K562 (cell line): ENCODE results near the gene SH3BGRL3. TPM values are rescaled to one million over a fixed set of nuclear protein-coding genes. Genes with fewer than 3 reads are reported as not detected.
A peak's percentile ranks its signal among the peaks of the same experiment; 100 is the strongest.

Experiments
- BDP1 ChIP-seq: IDR thresholded peaks from 3 replicates; pipeline ENCODE4 v1.6.1; 2011; ENCODE audit not compliant: insufficient read length, insufficient read depth
- CBFB ChIP-seq: sonication (generic); formaldehyde crosslinking; IDR thresholded peaks from 2 replicates; pipeline ENCODE4 v1.4.0; 2020; ENCODE audit warnings: mild to moderate bottlenecking, missing genetic modification reagents
- DNMT1 ChIP-seq: fragments of 450-650 bp; IDR thresholded peaks from 2 replicates; pipeline ENCODE4 v1.6.1; 2016; ENCODE audit warnings: antibody characterized with exemption, mild to moderate bottlenecking
- EZH2 ChIP-seq: IDR thresholded peaks from 2 replicates; pipeline ENCODE4 v1.6.1; 2012; ENCODE audit warnings: low read depth, mild to moderate bottlenecking, inconsistent platforms, low read length, borderline replicate concordance
- KLF13 ChIP-seq: fragments of 450-650 bp; IDR thresholded peaks from 2 replicates; pipeline ENCODE4 v1.6.1; 2016; ENCODE audit warnings: missing genetic modification characterization, low read depth, mild to moderate bottlenecking, missing compliant biosample characterization, moderate library complexity, borderline replicate concordance
- PHB ChIP-seq: fragments of 250-450 bp; sonication (Bioruptor Pico); IDR thresholded peaks from 2 replicates; pipeline ENCODE4 v1.5.0; 2021
- PYGO2 ChIP-seq: fragments of 450-650 bp; IDR thresholded peaks from 2 replicates; pipeline ENCODE4 v1.6.1; 2016; ENCODE audit warnings: mild to moderate bottlenecking, missing genetic modification characterization, moderate library complexity, missing compliant biosample characterization
- SAFB2 ChIP-seq: fragments of 200-400 bp; formaldehyde crosslinking; IDR thresholded peaks from 2 replicates; pipeline ENCODE4 v1.6.1; 2018; ENCODE audit warnings: borderline replicate concordance, low read length, low read depth, moderate library complexity; ENCODE audit not compliant: severe bottlenecking
- SETDB1 ChIP-seq: IDR thresholded peaks from one replicate; pipeline ENCODE4 v1.6.1; 2012; ENCODE audit warnings: low read length, control low read depth, inconsistent platforms
- ZBTB43 ChIP-seq: sonication (generic); formaldehyde crosslinking; IDR thresholded peaks from 2 replicates; pipeline ENCODE4 v1.8.0; 2023; ENCODE audit warnings: mild to moderate bottlenecking, missing genetic modification reagents
- ZBTB8A ChIP-seq: fragments of 450-650 bp; IDR thresholded peaks from 2 replicates; pipeline ENCODE4 v1.6.1; 2018; ENCODE audit warnings: mild to moderate bottlenecking, moderate library complexity; ENCODE audit not compliant: partially characterized antibody
- ZFP91 ChIP-seq: sonication (generic); formaldehyde crosslinking; IDR thresholded peaks from 2 replicates; pipeline ENCODE4 v1.8.0; 2022; ENCODE audit warnings: mild to moderate bottlenecking, missing genetic modification reagents
- ZNF263 ChIP-seq: sonication (generic); formaldehyde crosslinking; IDR thresholded peaks from 2 replicates; pipeline ENCODE4 v1.8.0; 2022; ENCODE audit warnings: mild to moderate bottlenecking, missing genetic modification reagents, borderline replicate concordance
- ZNF311 ChIP-seq: fragments of 250-450 bp; sonication (Bioruptor Pico); IDR thresholded peaks from 2 replicates; pipeline ENCODE4 v1.4.0; 2020; ENCODE audit warnings: mild to moderate bottlenecking, moderate library complexity
- ZNF592 ChIP-seq: fragments of 450-650 bp; IDR thresholded peaks from 2 replicates; pipeline ENCODE4 v1.6.1; 2017; ENCODE audit warnings: antibody characterized with exemption, mild to moderate bottlenecking
- ZNF780A ChIP-seq: fragments of 250-450 bp; sonication (Bioruptor Pico); IDR thresholded peaks from 2 replicates; pipeline ENCODE4 v1.5.0; 2021; ENCODE audit warnings: mild to moderate bottlenecking
- ZSCAN32 ChIP-seq: fragments of 450-650 bp; formaldehyde crosslinking; IDR thresholded peaks from 2 replicates; pipeline ENCODE4 v1.4.0; 2020; ENCODE audit warnings: mild to moderate bottlenecking, moderate library complexity
- polyA plus RNA-seq, 8 experiments: library from polyadenylated mRNA; depleted of rRNA in 4 of 8; stranded (reverse) in 5 of 8; unstranded in 3 of 8; fragments of >200 nt; fragmentation: Nextera tagmentation in 2 of 8; fragmentation: Illumina TruSeq in 1 of 8; extraction: Ambion mirVana in 2 of 8; extraction: Trizol in 1 of 8; gene quantifications; 2 replicates each; pipeline versions ENCODE4 v1.2.1 to v1.2.3, GENCODE V29; 2011 to 2014; ENCODE audit warnings: inconsistent platforms in 1 of 8, missing spikeins in 1 of 8
- total RNA-seq, 7 experiments: library from RNA; depleted of rRNA in 6 of 7; stranded (reverse); fragments of >200 nt in 6 of 7; fragmentation: Illumina TruSeq in 2 of 7; extraction: Trizol in 2 of 7; gene quantifications; 2 replicates each; pipeline versions ENCODE4 v1.2.1 to v1.2.3, GENCODE V29; 2011 to 2021; ENCODE audit warnings: low replicate concordance in 1 of 7

SH3BGRL3 gene
- total and polyA plus RNA-seq, 9 of the 15 experiments (the other 6 are each of a cell fraction or from before 2014, with no cell fraction given) = 30.3 to 140 (median 54.2) TPM

DNA sequence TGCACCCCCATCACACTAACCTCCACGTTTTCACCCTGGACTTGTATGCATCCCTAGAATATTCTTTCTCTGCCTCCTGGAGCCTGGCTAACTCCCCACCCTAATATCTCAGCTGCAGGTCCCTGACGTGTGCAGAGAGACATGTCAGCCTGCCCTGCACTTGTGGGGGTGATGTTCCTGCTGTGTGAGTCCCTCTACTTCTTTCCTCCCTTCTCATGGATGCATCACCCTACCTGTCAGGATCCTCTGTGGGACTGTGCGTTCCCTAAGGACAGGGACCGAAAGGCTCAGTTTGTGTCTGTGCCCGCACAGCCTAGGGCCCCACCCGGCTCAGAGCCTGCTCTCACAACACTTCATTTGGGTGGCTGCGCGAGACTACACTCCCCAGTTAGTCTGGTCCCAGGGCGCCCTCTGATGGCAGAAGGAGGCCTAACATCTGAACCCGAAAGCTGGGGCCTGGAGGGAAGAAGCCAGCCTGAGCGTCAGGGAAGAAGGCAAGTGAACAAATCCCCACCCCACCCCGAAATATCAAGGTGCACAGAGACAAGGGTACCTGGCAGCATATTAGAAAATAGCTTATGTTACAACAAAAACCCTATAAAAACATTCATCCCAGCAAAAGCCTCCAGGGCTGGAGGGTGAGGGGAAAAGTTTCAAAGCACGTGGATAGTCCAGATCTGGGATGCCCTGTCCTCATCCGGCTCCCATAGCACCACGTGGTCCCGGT lies 41.6 kb downstream of the SH3BGRL3 start (continued):
- TF ChIP-seq ZNF592 = peak; percentile 60
- TF ChIP-seq ZNF311 (CRISPR knock-in tag) = no peak
- no peak for TF ChIP-seq SETDB1
- TF ChIP-seq PHB (CRISPR knock-in tag) = no peak
- no peak for TF ChIP-seq ZNF780A (CRISPR knock-in tag)
- TF ChIP-seq ZBTB8A = no peak
- TF ChIP-seq CBFB (CRISPR knock-in tag) = no peak
- no peak for TF ChIP-seq ZNF263
- no peak for TF ChIP-seq DNMT1
- no peak for TF ChIP-seq ZSCAN32 (CRISPR knock-in tag)
- TF ChIP-seq SAFB2 = no peak
- no peak for TF ChIP-seq BDP1
- TF ChIP-seq EZH2 = no peak
- TF ChIP-seq ZBTB43 (CRISPR knock-in tag) = no peak
- no peak for TF ChIP-seq PYGO2 (tag)
- no peak for TF ChIP-seq ZFP91
- TF ChIP-seq KLF13 (tag) = no peak
